Mucosa of rectum (tissue), 2 donors: ENCODE measurements around the gene ULK1.
A peak's percentile ranks its signal among the peaks of the same experiment; 100 is the strongest.
"Not testable (repeated sequence)": the region's sequence is repeated elsewhere in the genome, so short reads cannot be mapped to it uniquely, and the experiment has no call there.

Experiments used
- H3K27ac ChIP-seq, 2 donors: one replicate each; pipeline ENCODE4 v1.7.0; 2013; ENCODE audit warnings: inconsistent platforms in 2 of 2, low read depth in 2 of 2, low read length in 2 of 2
- H3K27me3 ChIP-seq, 2 donors: one replicate each; pipeline ENCODE4 v1.7.0; 2013; ENCODE audit warnings: low read length in 2 of 2; ENCODE audit not compliant: control insufficient read depth in 2 of 2, insufficient read depth in 2 of 2
- H3K36me3 ChIP-seq, 2 donors: one replicate each; pipeline ENCODE4 v1.7.0; 2013; ENCODE audit warnings: low read length in 2 of 2; ENCODE audit not compliant: control insufficient read depth in 2 of 2, insufficient read depth in 2 of 2
- H3K4me1 ChIP-seq, 2 donors: one replicate each; pipeline ENCODE4 v1.7.0; 2013; ENCODE audit warnings: low read length in 2 of 2, mild to moderate bottlenecking in 1 of 2; ENCODE audit not compliant: control insufficient read depth in 2 of 2, insufficient read depth in 2 of 2
- H3K4me3 ChIP-seq, 2 donors: one replicate each; pipeline ENCODE4 v1.7.0; 2013; ENCODE audit warnings: low read length in 2 of 2
- H3K9ac ChIP-seq, 2 donors: one replicate each; pipeline ENCODE4 v1.7.0; 2013; ENCODE audit warnings: low read length in 2 of 2, low read depth in 1 of 2, mild to moderate bottlenecking in 1 of 2
- H3K9me3 ChIP-seq, 2 donors: one replicate each; pipeline ENCODE4 v1.7.0; 2013; ENCODE audit warnings: low read length in 2 of 2; ENCODE audit not compliant: control insufficient read depth in 2 of 2
- donor health status: healthy.
- donor health status: Normal muscosa, but diverticular disease.

The ULK1 gene

GRCh38 chr12:131944601-131945251 is 50.3 kb downstream of the ULK1 start:
- Histone ChIP-seq H3K9ac (no peak overlapping the region), H3K4me1 (peaks cover 3 to 5% of the 10 kb centered on the region in 2 donors), H3K27me3 (no peaks in the 10 kb centered on the region), H3K9me3 (no peaks in the 10 kb centered on the region), H3K4me3 (no peak overlapping the region), H3K36me3 (peaks cover 14 to 19% of the 10 kb centered on the region in 2 donors), H3K27ac (no peak overlapping the region)

- Histone ChIP-seq H3K4me3 (no peak overlapping the region), H3K27me3 (no peaks in the 10 kb centered on the region), H3K36me3 (peaks cover 5 to 13% of the 10 kb centered on the region in 2 donors), H3K4me1 (peaks cover 5 to 10% of the 10 kb centered on the region in 2 donors), H3K9me3 (no peaks in the 10 kb centered on the region), H3K9ac (no peak overlapping the region), H3K27ac (no peak overlapping the region)
Measured at GRCh38 chr12:131946757-131947156, 52.3 kb downstream of the ULK1 start.

GRCh38 chr12:131947482-131948027 is 53.1 kb downstream of the ULK1 start:
- Histone ChIP-seq H3K9me3 (no peaks in the 10 kb centered on the region), H3K4me1 (peaks cover 5 to 10% of the 10 kb centered on the region in 2 donors), H3K4me3 (no peak overlapping the region), H3K27me3 (no peaks in the 10 kb centered on the region), H3K36me3 (peaks cover 0 to 8% of the 10 kb centered on the region in 2 donors), H3K27ac (no peak overlapping the region), H3K9ac (no peak overlapping the region)

- Histone ChIP-seq H3K9me3 (no peaks in the 10 kb centered on the region), H3K27ac (no peak overlapping the region), H3K4me3 (no peak overlapping the region), H3K27me3 (no peaks in the 10 kb centered on the region), H3K36me3 (peaks cover 0 to 8% of the 10 kb centered on the region in 2 donors), H3K9ac (no peak overlapping the region), H3K4me1 (peaks cover 5 to 10% of the 10 kb centered on the region in 2 donors)
Measured at GRCh38 chr12:131948166-131948712, 53.8 kb downstream of the ULK1 start.

- not testable (repeated sequence) for H3K27me3 ChIP-seq, H3K36me3 ChIP-seq, H3K9me3 ChIP-seq
- peak overlapping the region; percentile 48 to 49 for H3K9ac ChIP-seq
- peak overlapping the region; percentile 67 to 69 for H3K4me3 ChIP-seq
- peaks cover 5 to 10% of the 10 kb centered on the region in 2 donors for H3K4me1 ChIP-seq
- H3K27ac ChIP-seq: peak overlapping the region; percentile 51 to 68
Measured at GRCh38 chr12:131948713-131949430, 54.5 kb downstream of the ULK1 start.

GRCh38 chr12:131949431-131950181 is 55.2 kb downstream of the ULK1 start, which contains the start of gene EP400:
EP400 (plus strand) TSS chr12:131949942; CDS start chr12:131960620, 10,678 bp downstream.
- peak within 1 kb of the TSS; percentile 51 to 79 for H3K27ac ChIP-seq
- H3K36me3 ChIP-seq: peaks cover 0 to 6% of the 10 kb centered on the region in 2 donors
- peaks cover 5 to 10% of the 10 kb centered on the region in 2 donors for H3K4me1 ChIP-seq
- H3K9ac ChIP-seq: peak within 1 kb of the TSS; percentile 70 to 84
- peak within 1 kb of the TSS; percentile 69 to 85 for H3K4me3 ChIP-seq
- H3K27me3 ChIP-seq: no peaks in the 10 kb centered on the region
- H3K9me3 ChIP-seq: no peaks in the 10 kb centered on the region

GRCh38 chr12:131950182-131950913 is 55.9 kb downstream of the ULK1 start:
- peaks cover 5 to 10% of the 10 kb centered on the region in 2 donors for H3K4me1 ChIP-seq

GRCh38 chr12:131953810-131954209 is 59.4 kb downstream of the ULK1 start:
- H3K27me3 ChIP-seq, H3K36me3 ChIP-seq, H3K9ac ChIP-seq, H3K4me3 ChIP-seq, H3K27ac ChIP-seq, H3K9me3 ChIP-seq: not testable (repeated sequence)
- peaks cover 8 to 12% of the 10 kb centered on the region in 2 donors for H3K4me1 ChIP-seq

More at GRCh38 chr12:131950182-131950913, 55.9 kb downstream of the ULK1 start:
- no peaks in the 10 kb centered on the region for H3K27me3 ChIP-seq
- no peaks in the 10 kb centered on the region for H3K36me3 ChIP-seq
- H3K9ac ChIP-seq: peak overlapping the region; percentile 70 to 84
- H3K9me3 ChIP-seq: no peaks in the 10 kb centered on the region
- H3K4me3 ChIP-seq: peak overlapping the region; percentile 69 to 85
- peak overlapping the region; percentile 42 to 79 for H3K27ac ChIP-seq

- not testable (repeated sequence) for H3K27ac ChIP-seq, H3K9me3 ChIP-seq, H3K9ac ChIP-seq, H3K27me3 ChIP-seq, H3K36me3 ChIP-seq, H3K4me3 ChIP-seq
- H3K4me1 ChIP-seq: peaks cover 8 to 12% of the 10 kb centered on the region in 2 donors
Measured at GRCh38 chr12:131954460-131954859, 60.0 kb downstream of the ULK1 start.
